ENCODE data around the gene FMR1.

The FMR1 gene

DNA sequence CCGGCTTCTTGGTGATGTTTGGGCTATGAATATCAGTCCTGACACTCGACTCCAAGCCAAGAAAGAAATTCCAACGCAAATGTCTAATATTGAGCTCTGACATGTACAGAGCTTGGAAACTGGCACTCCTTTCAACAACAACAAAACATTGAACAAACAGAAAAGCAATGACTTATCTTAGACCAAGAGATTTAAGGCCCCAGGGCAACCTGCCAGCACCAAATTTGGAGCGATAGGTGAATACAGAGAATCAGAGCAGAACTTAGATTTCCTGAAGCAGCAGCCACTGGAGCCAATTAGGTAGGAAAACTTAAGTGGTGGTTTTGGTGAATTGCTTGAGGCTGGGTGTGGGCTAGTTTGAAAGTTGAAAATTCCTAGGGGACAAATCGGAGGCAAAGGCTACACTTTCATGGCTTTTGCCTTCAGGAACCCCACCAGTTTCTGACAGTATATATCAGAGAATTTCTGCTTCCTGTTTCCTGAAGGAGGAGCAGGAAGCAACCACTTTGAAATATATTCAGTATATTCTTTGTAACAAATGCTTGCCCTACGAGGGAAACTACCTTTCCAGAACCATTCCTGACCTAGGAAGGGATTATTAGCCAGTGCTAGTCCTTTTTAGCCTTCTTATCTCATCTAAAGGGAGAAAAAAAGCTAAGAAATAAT, 10.1 kb upstream of the FMR1 start:
- Mint-ChIP-seq H3K27me3 (peaks cover 28% of the 10 kb centered on the region), H3K4me3 (no peak overlapping the region), H3K9me3 (no peaks in the 10 kb centered on the region), H3K4me1 (ENCODE audit: low read depth) (peaks cover 4% of the 10 kb centered on the region), H3K27ac (no peak overlapping the region), H3K36me3 (ENCODE audit: low read depth) (no peaks in the 10 kb centered on the region)
- DNase-seq: no peak

DNA sequence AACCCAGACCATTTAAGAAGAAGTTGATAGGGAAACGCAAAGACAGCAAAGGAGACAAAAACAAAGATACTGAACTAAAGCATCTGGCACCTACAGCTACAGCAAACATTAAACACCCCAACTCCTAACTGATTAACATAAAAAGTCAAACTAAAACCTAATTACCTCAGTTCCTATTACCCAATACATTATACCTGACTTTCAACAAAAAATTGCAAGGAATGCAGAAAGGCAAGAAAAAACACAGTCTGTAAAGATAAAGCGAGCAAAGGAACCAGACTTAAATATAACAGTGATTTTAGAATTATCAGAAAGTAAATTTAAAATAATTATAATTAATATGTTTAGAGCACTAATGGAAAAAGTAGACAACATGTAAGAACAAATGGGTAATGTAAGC, 9.4 kb upstream of the FMR1 start:
- Mint-ChIP-seq H3K9me3 (no peaks in the 10 kb centered on the region), H3K27ac (no peak overlapping the region), H3K36me3 (ENCODE audit: low read depth) (no peaks in the 10 kb centered on the region), H3K27me3 (peaks cover 28% of the 10 kb centered on the region), H3K4me3 (no peak overlapping the region), H3K4me1 (ENCODE audit: low read depth) (peaks cover 4% of the 10 kb centered on the region)
- DNase-seq: no peak

DNA sequence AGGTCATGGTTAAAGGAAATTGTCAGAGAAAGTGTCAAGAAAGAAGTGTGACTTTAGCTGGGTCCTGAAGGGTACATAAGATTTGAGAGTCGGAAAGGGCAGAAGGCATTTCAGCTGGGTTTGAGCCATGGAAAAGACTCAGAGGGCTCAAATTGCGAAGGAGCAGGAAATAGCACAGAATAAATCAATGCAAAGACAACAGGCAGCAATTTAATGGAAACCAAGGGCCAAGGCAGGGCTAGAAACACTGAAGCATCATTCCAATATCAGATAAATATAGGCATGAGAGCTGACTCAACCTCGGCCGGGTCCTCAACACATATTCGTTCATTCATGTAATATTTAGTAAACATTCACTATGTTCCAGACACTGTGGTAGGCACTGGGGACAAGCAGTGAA, 3.6 kb upstream of the FMR1 start:
- H3K4me1 Mint-ChIP-seq (ENCODE audit: low read depth): peaks cover 8% of the 10 kb centered on the region
- H3K9me3 Mint-ChIP-seq: no peaks in the 10 kb centered on the region
- no peaks in the 10 kb centered on the region for H3K27me3 Mint-ChIP-seq
- no peak overlapping the region for H3K4me3 Mint-ChIP-seq
- H3K27ac Mint-ChIP-seq: no peak overlapping the region
- H3K36me3 Mint-ChIP-seq (ENCODE audit: low read depth): peaks cover 5% of the 10 kb centered on the region
- no peak for DNase-seq

DNA sequence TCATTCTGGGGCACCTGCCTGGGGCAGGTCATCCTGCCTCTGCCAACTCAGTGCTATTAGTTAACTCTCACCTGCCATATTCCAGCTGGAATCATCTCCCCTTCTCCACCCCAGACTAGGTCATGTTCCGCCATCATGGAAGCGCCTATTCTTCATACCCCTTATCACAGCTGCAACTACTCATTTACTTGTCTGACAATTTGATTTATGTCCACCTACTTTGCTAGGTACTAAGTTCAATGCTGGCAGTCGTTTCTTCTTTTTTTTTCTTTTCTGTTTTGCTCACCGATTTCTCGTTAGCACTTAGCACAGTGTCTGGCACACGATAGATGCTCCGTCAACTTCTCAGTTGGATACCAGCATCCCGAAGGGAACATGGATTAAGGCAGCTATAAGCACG, 1.1 kb upstream of the FMR1 start:
- DNase-seq: no peak
- H3K4me1 Mint-ChIP-seq (ENCODE audit: low read depth): peaks cover 24% of the 10 kb centered on the region
- H3K36me3 Mint-ChIP-seq (ENCODE audit: low read depth): peaks cover 5% of the 10 kb centered on the region
- no peaks in the 10 kb centered on the region for H3K9me3 Mint-ChIP-seq
- no peak overlapping the region for H3K4me3 Mint-ChIP-seq
- H3K27me3 Mint-ChIP-seq: no peaks in the 10 kb centered on the region
- no peak overlapping the region for H3K27ac Mint-ChIP-seq

DNA sequence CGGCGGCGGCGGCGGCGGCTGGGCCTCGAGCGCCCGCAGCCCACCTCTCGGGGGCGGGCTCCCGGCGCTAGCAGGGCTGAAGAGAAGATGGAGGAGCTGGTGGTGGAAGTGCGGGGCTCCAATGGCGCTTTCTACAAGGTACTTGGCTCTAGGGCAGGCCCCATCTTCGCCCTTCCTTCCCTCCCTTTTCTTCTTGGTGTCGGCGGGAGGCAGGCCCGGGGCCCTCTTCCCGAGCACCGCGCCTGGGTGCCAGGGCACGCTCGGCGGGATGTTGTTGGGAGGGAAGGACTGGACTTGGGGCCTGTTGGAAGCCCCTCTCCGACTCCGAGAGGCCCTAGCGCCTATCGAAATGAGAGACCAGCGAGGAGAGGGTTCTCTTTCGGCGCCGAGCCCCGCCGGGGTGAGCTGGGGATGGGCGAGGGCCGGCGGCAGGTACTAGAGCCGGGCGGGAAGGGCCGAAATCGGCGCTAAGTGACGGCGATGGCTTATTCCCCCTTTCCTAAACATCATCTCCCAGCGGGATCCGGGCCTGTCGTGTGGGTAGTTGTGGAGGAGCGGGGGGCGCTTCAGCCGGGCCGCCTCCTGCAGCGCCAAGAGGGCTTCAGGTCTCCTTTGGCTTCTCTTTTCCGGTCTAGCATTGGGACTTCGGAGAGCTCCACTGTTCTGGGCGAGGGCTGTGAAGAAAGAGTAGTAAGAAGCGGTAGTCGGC, 528 bp downstream of the FMR1 start:
- H3K27ac Mint-ChIP-seq: peak overlapping the region; percentile 91
- peak; percentile 64 for DNase-seq
- peaks cover 5% of the 10 kb centered on the region for H3K36me3 Mint-ChIP-seq (ENCODE audit: low read depth)
- peaks cover 39% of the 10 kb centered on the region for H3K4me1 Mint-ChIP-seq (ENCODE audit: low read depth)
- H3K27me3 Mint-ChIP-seq: no peaks in the 10 kb centered on the region
- no peaks in the 10 kb centered on the region for H3K9me3 Mint-ChIP-seq
- peak overlapping the region; percentile 89 for H3K4me3 Mint-ChIP-seq

DNA sequence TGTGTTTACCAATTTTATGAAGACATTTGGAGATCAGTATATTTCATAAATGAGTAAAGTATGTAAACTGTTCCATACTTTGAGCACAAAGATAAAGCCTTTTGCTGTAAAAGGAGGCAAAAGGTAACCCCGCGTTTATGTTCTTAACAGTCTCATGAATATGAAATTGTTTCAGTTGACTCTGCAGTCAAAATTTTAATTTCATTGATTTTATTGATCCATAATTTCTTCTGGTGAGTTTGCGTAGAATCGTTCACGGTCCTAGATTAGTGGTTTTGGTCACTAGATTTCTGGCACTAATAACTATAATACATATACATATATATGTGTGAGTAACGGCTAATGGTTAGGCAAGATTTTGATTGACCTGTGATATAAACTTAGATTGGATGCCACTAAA, 1.9 kb downstream of the FMR1 start:
- Mint-ChIP-seq H3K9me3 (no peaks in the 10 kb centered on the region), H3K36me3 (ENCODE audit: low read depth) (peaks cover 5% of the 10 kb centered on the region), H3K4me1 (ENCODE audit: low read depth) (peaks cover 51% of the 10 kb centered on the region), H3K27me3 (no peaks in the 10 kb centered on the region), H3K4me3 (peak overlapping the region; percentile 89), H3K27ac (no peak overlapping the region)
- no peak for DNase-seq

DNA sequence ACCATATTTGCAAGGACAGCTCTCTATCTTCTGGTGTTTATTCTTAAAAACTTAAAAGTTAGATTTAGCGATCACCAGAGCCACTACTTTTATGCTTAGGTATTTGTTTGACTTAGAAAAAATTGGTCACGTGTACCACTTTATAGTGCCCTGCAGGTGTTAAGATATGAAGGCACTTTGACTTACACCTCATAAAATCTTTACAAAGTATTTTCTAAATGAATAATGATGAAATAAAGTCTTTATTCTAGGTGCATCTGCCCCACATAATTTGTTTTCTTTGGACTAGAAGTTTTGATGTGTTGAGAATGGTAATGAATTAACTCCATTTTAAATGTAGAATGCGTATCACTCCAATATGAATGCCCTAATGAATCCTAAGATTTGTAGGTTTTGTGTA, 2.9 kb downstream of the FMR1 start:
- H3K36me3 Mint-ChIP-seq (ENCODE audit: low read depth): peaks cover 5% of the 10 kb centered on the region
- H3K9me3 Mint-ChIP-seq: no peaks in the 10 kb centered on the region
- DNase-seq: no peak
- H3K4me1 Mint-ChIP-seq (ENCODE audit: low read depth): peaks cover 53% of the 10 kb centered on the region
- H3K27me3 Mint-ChIP-seq: no peaks in the 10 kb centered on the region
- peak overlapping the region; percentile 89 for H3K4me3 Mint-ChIP-seq
- peak overlapping the region; percentile 76 for H3K27ac Mint-ChIP-seq

DNA sequence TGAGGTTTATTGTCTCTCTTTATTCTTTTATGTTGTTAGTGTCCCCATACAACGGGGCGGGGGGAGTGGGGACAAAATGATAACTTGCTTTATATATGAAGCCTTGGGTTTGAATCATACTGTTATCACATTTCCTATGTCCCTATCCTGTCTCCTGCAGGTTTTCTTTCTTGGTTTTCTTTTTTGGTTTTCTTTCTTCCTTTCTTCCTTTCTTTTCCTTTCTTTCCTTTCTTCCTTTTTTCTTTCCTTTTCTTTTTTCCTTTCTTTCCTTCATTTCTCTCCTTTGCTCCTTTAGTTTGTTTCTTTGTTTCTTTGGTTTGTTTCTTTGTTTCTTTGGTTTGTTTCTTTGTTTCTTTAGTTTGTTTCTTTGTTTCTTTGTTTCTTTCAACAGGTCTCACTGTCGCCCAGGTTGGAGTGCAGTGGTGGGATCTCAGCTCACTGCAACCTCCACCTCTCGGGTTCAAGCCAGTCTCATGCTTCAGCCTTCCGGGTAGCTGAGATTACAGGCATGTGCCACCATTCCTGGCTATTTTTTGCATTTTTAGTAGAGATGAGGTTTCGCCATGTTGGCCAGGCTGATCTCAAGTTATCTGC, 4.8 kb downstream of the FMR1 start:
- H3K4me3 Mint-ChIP-seq: no peak overlapping the region
- no peak for DNase-seq
- H3K27ac Mint-ChIP-seq: peak overlapping the region; percentile 19
- peaks cover 5% of the 10 kb centered on the region for H3K36me3 Mint-ChIP-seq (ENCODE audit: low read depth)
- no peaks in the 10 kb centered on the region for H3K27me3 Mint-ChIP-seq
- no peaks in the 10 kb centered on the region for H3K9me3 Mint-ChIP-seq
- peaks cover 56% of the 10 kb centered on the region for H3K4me1 Mint-ChIP-seq (ENCODE audit: low read depth)

DNA sequence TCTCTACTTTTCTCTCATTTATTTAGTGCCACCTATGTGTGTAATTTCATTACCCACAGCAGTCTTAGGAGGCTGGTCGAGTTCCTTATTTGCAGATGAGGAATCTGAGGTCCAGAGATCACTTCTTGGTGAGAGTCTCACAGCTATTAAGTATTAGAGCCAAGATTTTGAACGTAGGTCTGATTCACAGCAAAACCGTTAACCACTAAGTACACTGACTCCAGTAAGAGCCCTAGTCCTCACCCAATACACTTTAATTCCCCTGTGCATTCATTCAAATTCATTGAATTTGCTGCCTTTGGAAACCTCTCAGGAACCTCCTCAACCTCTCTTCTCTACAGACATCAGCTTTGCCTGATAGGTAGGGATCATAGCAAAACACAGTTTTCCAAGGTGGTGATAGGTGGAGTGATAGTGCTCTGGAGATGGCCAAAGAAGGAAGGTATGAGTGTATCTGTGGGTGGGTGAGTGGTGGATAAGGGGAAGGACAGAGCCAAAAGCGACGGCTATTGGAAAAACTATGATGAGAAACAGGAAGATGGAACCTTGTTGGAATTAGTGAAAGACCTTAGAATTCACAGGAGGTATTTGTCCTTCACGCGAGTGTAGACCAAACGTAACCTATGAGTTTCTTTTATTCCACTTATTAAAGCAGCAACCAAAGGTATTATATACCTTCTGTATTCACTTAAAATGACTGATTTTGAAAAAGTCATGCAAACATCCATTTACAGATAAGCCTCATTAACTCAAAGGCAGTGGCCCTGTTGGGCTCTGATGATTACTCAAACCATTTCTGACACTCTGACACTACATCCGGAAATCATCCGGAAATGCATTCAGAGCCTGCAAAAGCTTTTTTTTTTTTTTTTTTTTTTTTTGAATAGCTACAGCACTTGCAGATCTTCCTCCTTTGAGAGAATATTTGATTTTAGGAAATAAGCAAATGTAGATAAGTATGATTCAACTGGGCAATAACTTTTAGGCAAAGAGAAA, 6.3 kb downstream of the FMR1 start:
- Mint-ChIP-seq H3K4me1 (ENCODE audit: low read depth) (peaks cover 67% of the 10 kb centered on the region), H3K27me3 (no peaks in the 10 kb centered on the region), H3K9me3 (no peaks in the 10 kb centered on the region), H3K27ac (peak overlapping the region; percentile 87), H3K36me3 (ENCODE audit: low read depth) (peaks cover 3% of the 10 kb centered on the region), H3K4me3 (peak overlapping the region; percentile 7)
- no peak for DNase-seq

DNA sequence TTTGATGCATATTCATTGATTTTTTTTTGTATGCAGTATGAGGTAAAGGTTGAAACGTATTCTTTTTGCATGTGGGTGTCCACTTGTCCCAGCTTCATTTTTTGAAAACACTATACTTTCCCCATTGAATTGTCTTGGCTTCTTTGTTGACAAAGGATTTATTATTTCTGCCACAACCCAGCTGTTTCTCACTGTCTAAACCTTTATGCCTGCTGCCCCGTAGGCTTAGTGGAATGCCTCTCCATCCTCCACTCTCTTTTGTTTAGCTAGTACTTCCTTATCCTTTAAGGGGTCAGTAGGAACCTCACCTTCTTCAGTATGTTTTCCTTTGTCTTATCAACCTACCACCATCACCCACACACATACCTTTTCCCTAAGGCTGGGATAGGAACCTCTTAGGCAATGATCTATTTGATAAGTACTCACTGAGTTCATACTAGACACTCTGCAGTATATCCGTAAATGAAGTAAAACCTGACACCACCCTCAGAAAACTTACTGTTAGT, 8.5 kb downstream of the FMR1 start:
- DNase-seq: no peak
- H3K4me1 Mint-ChIP-seq (ENCODE audit: low read depth): peaks cover 63% of the 10 kb centered on the region
- H3K9me3 Mint-ChIP-seq: no peaks in the 10 kb centered on the region
- no peak overlapping the region for H3K4me3 Mint-ChIP-seq
- peaks cover 12% of the 10 kb centered on the region for H3K36me3 Mint-ChIP-seq (ENCODE audit: low read depth)
- no peaks in the 10 kb centered on the region for H3K27me3 Mint-ChIP-seq
- no peak overlapping the region for H3K27ac Mint-ChIP-seq

DNA sequence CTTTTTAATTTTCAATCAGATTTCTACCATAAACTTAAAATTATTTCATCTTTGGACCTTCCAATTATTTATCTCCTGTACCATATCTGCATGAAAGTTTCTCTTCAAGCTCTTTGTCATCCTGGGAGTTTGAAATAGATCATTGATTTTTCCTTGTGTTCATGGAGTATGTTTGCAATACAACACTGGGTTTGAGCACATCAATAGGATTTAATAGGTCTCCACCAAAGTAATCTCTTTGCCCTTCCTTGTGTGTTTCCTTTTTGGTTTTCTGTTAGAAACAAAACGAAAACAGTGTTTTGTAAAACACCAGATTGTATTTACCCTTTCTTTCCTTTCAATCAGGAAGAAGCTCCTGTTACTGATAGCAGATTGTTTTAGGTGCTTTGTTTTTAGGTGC, 11.9 kb downstream of the FMR1 start:
- no peak overlapping the region for H3K4me3 Mint-ChIP-seq
- H3K36me3 Mint-ChIP-seq (ENCODE audit: low read depth): peaks cover 35% of the 10 kb centered on the region
- H3K9me3 Mint-ChIP-seq: no peaks in the 10 kb centered on the region
- DNase-seq: no peak
- no peak overlapping the region for H3K27ac Mint-ChIP-seq
- peaks cover 32% of the 10 kb centered on the region for H3K4me1 Mint-ChIP-seq (ENCODE audit: low read depth)
- H3K27me3 Mint-ChIP-seq: no peaks in the 10 kb centered on the region

DNA sequence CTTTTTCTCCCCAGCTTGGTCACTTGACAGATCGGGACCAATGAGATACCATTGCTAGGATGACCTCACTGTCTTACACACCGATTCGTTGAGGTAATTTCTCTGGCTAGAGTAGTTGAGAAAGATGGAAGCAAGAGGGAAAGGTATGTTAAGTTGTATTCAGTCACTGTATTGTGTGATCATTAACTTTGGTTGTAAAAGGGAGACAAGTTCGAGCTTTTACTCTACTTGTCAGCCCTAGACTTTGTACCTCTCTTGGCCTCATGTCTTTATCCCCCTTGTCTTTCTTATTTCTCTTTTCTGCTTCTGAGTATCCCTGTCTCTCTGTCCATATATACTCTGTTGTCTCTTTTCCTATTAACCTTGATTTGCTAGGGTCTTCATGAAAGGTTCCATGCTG, 15.5 kb downstream of the FMR1 start:
- Mint-ChIP-seq H3K9me3 (no peaks in the 10 kb centered on the region), H3K27me3 (no peaks in the 10 kb centered on the region), H3K4me3 (no peak overlapping the region), H3K27ac (no peak overlapping the region), H3K36me3 (ENCODE audit: low read depth) (peaks cover 58% of the 10 kb centered on the region), H3K4me1 (ENCODE audit: low read depth) (peaks cover 15% of the 10 kb centered on the region)
- no peak for DNase-seq

DNA sequence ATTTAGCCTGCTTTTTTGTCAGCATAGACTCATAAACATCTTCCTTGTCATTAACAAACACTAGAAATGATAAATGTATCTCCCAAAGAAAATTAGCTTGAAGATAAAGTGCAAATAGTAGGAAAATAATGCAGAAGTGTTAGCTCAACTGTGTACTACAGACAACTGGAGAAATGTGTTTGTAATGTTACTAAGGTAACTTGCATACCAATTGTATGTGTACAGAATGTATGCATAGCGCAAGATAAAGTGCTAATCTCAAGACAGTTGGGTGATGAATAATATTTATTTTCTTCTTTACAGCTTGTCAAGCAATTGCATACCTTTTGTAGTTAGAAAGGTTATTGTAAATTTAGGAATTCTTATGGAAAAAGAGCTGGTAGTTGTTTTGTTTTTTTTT, 22.1 kb downstream of the FMR1 start:
- no peaks in the 10 kb centered on the region for H3K27me3 Mint-ChIP-seq
- H3K9me3 Mint-ChIP-seq: no peaks in the 10 kb centered on the region
- peaks cover 71% of the 10 kb centered on the region for H3K36me3 Mint-ChIP-seq (ENCODE audit: low read depth)
- no peak overlapping the region for H3K4me3 Mint-ChIP-seq
- peaks cover 2% of the 10 kb centered on the region for H3K4me1 Mint-ChIP-seq (ENCODE audit: low read depth)
- no peak for DNase-seq
- no peak overlapping the region for H3K27ac Mint-ChIP-seq

DNA sequence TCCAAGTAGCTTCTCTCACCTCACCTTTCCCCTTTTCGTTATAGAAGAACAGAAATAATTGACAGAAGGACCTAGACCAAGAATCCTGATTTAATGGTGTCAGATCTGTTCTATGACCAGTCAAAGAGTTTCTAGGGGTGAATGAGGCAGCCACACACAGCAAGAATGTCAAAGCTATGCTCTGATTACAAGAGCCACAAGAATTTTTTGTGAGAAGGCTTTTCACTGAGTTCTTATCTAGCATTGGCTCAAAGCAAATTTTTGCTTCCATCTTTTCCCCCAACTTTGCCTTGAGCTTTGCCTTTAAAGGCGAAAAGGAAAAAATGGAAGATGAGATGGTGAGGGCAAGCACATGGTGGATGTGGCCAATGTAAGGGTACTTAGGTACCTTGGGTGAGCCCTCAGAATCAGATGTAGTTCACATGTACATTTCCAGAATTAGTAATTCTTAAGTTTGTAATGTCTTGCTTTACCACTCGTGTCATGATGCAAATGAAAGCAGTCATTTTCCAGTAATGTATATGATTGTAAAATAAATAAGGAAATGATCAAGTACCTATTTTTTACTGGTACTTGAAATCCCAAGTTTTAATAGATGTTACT, 23.5 kb downstream of the FMR1 start:
- H3K4me1 Mint-ChIP-seq (ENCODE audit: low read depth): no peaks in the 10 kb centered on the region
- no peak for DNase-seq
- H3K4me3 Mint-ChIP-seq: no peak overlapping the region
- H3K36me3 Mint-ChIP-seq (ENCODE audit: low read depth): peaks cover 61% of the 10 kb centered on the region
- no peaks in the 10 kb centered on the region for H3K9me3 Mint-ChIP-seq
- no peak overlapping the region for H3K27ac Mint-ChIP-seq
- H3K27me3 Mint-ChIP-seq: no peaks in the 10 kb centered on the region
